Kidney (tissue), 14 donors: ENCODE results near the gene PSMD8. TPM values are rescaled to one million over a fixed set of nuclear protein-coding genes. Genes with fewer than 3 reads are reported as not detected.

ENCODE experiments used
- DNase-seq, 5 donors: peaks; one replicate each; pipeline ENCODE4 v3.0.0-alpha.2; 2013 to 2020
- FAIRE-seq: peaks from 2 replicates; lab custom pipeline; 2012; peaks lifted over from hg19 to GRCh38; lab: Jason Lieb, UNC
- H3K27ac ChIP-seq, 2 donors: one replicate each; pipeline ENCODE4 v1.7.0; 2013; ENCODE audit warnings: low read depth in 2 of 2, low read length in 2 of 2, inconsistent platforms in 1 of 2
- H3K27me3 ChIP-seq: one replicate; pipeline ENCODE4 v1.7.1; 2013; ENCODE audit warnings: low read length, inconsistent platforms; ENCODE audit not compliant: control insufficient read depth, insufficient read depth
- H3K36me3 ChIP-seq, 3 donors: one replicate each; pipeline versions ENCODE4 v1.7.0 to v1.7.1; 2013; ENCODE audit warnings: low read length in 3 of 3, control low read depth in 1 of 3, inconsistent platforms in 1 of 3; ENCODE audit not compliant: insufficient read depth in 3 of 3, control insufficient read depth in 2 of 3
- H3K4me1 ChIP-seq, 3 donors: one replicate each; pipeline versions ENCODE4 v1.7.0 to v1.7.1; 2013; ENCODE audit warnings: low read length in 3 of 3, inconsistent platforms in 1 of 3, low read depth in 1 of 3; ENCODE audit not compliant: control insufficient read depth in 2 of 3, insufficient read depth in 2 of 3
- H3K4me3 ChIP-seq, 3 donors: one replicate each; pipeline versions ENCODE4 v1.7.0 to v1.8.1; 2013; ENCODE audit warnings: low read length in 3 of 3, control low read depth in 1 of 3, inconsistent platforms in 1 of 3
- H3K9ac ChIP-seq, 3 donors: one replicate each; pipeline versions ENCODE4 v1.7.0 to v1.7.1; 2013; ENCODE audit warnings: low read length in 3 of 3, control low read depth in 1 of 3, inconsistent platforms in 1 of 3
- H3K9me3 ChIP-seq, 3 donors: one replicate each; pipeline versions ENCODE4 v1.7.0 to v1.7.1; 2013; ENCODE audit warnings: low read length in 3 of 3, control low read depth in 1 of 3, inconsistent platforms in 1 of 3; ENCODE audit not compliant: control insufficient read depth in 2 of 3, insufficient read depth in 1 of 3
- CTCF ChIP-seq: IDR thresholded peaks from 3 replicates; pipeline ENCODE4 v1.5.1; 2012; ENCODE audit warnings: mild to moderate bottlenecking, moderate library complexity, borderline replicate concordance; ENCODE audit not compliant: insufficient read depth; ENCODE audit errors: extremely low read depth
- intact Hi-C: fragments of 100-400 bp; cut with DNase I; formaldehyde crosslinking; loops from one replicate; pipeline ENCODE4 v1.11.1; 2022
- polyA plus RNA-seq: library from polyadenylated mRNA; stranded (reverse); fragments of 350-450 nt; fragmentation: Illumina TruSeq; extraction: RNeasy Lipid Tissue Mini Kit (QIAGEN cat#74804); gene quantifications from one replicate; pipeline ENCODE4 v1.2.3, GENCODE V29; 2014; ENCODE audit warnings: low read depth, low replicate concordance; ENCODE audit not compliant: insufficient read depth
- total RNA-seq: library from RNA; stranded (reverse); fragmentation: NEBNext Ultra II Directional; extraction: Animal tissue kit (Norgen Biotek cat#: 25700); gene quantifications from one replicate; pipeline ENCODE4 v1.2.1, GENCODE V29; 2021
- donor health status: control.
- donor health status: control.
- donor health status: control.
- donor health status: control.
- donor health status: control.
- donor health status: DM: yes; HTN: yes; CAD: no.
- donor health status: Normal renal cell carcinoma (clear cell type).

PSMD8 gene
- total and polyA plus RNA-seq, 2 donors from 2014 or later = 126 to 217 TPM

- Histone ChIP-seq H3K27ac (no peak overlapping the region), H3K4me1 (peaks cover 0 to 5% (median 0%) of the 10 kb centered on the region in 3 donors), H3K36me3 (no peaks in the 10 kb centered on the region), H3K27me3 (no peaks in the 10 kb centered on the region), H3K4me3 (peak overlapping the region in 2 of 3 donors; percentile 34 to 39), H3K9ac (no peak overlapping the region), H3K9me3 (no peaks in the 10 kb centered on the region)
- TF ChIP-seq CTCF = no peak
- intact Hi-C loops = no loop called here
- DNase-seq (peak; percentile 51 to 85 (median 67)), FAIRE-seq (no peak)
Observed at GRCh38 chr19:38417544-38418506, 43.5 kb downstream of the PSMD8 start.

DNA sequence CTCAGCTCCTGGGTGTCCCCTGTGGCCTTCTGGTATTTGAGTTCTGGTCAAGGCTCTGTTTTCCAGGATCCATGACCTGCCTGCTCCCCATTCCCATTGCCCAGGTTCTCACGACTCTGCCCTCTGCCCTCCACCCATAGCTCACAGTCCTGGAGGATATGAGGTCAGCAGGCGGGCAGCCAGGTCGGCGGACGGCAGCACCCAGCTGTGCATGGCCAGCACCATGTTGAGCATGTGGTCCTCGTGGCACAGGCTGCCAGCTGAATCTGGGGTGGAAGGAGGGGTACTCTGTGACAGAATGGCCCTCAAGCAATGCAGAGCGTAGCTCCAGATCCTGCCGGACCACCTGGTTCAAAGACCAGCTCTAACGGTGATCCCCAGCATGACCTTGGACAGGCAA is 46.6 kb downstream of the PSMD8 start:
- Histone ChIP-seq H3K9me3 (no peaks in the 10 kb centered on the region), H3K4me3 (no peak overlapping the region), H3K27me3 (no peaks in the 10 kb centered on the region), H3K4me1 (peaks cover 0 to 5% (median 0%) of the 10 kb centered on the region in 3 donors), H3K36me3 (no peaks in the 10 kb centered on the region), H3K9ac (no peak overlapping the region), H3K27ac (no peak overlapping the region)
- FAIRE-seq = no peak
- DNase-seq = peak in 1 of 5 donors; percentile 68
- TF ChIP-seq CTCF = no peak
- intact Hi-C loops = no loop called here

GRCh38 chr19:38421856-38422255 is 47.5 kb downstream of the PSMD8 start:
- DNase-seq (no peak), FAIRE-seq (no peak)
- H3K4me3 ChIP-seq = no peak overlapping the region
- no peaks in the 10 kb centered on the region for H3K27me3 ChIP-seq
- H3K27ac ChIP-seq = no peak overlapping the region
- no peaks in the 10 kb centered on the region for H3K9me3 ChIP-seq
- H3K4me1 ChIP-seq = peaks cover 0 to 5% (median 0%) of the 10 kb centered on the region in 3 donors
- intact Hi-C loops = no loop called here
- H3K9ac ChIP-seq = no peak overlapping the region
- H3K36me3 ChIP-seq = no peaks in the 10 kb centered on the region
- TF ChIP-seq CTCF = no peak
